B cell (primary cell): ENCODE measurements around the gene PTGES3L. TPM values are rescaled to one million over a fixed set of nuclear protein-coding genes. Genes with fewer than 3 reads are reported as not detected.

Experiments used
- ATAC-seq: fragments of 200-7000 bp; cut with Tn5 transposase; one replicate; pipeline ENCODE4 v1.10.0; 2021; ENCODE audit warnings: low read depth, mild to moderate bottlenecking, moderate number of reproducible peaks, moderate library complexity
- CTCF ChIA-PET: fragments of 350-600 bp; sonication (Branson Sonifier 250); formaldehyde crosslinking; loops from one replicate; lab custom pipeline; 2021; ENCODE audit warnings: antibody characterized with exemption, inconsistent platforms; lab: Charles Lee
- POLR2A ChIA-PET: fragments of 350-600 bp; sonication (Branson Sonifier 250); formaldehyde crosslinking; loops from one replicate; lab custom pipeline; 2021; ENCODE audit warnings: antibody characterized with exemption; lab: Charles Lee
- DNase-seq: peaks from one replicate; pipeline ENCODE4 v3.0.0; 2013
- H2AFZ ChIP-seq: 2 replicates; pipeline ENCODE4 v1.6.1; 2012; ENCODE audit warnings: mild to moderate bottlenecking, low read depth, low read length; ENCODE audit not compliant: insufficient read depth, poor library complexity, severe bottlenecking
- H3K27ac ChIP-seq, 2 donors: 1 replicate in 1 of 2; 2 replicates in 1 of 2; pipeline ENCODE4 v1.5.1; 2012 to 2013; ENCODE audit warnings: low read length in 2 of 2, mild to moderate bottlenecking in 2 of 2, moderate library complexity in 1 of 2
- H3K27me3 ChIP-seq, 4 experiments: fragments of 200-600 bp in 1 of 4; sonication (generic) in 1 of 4; replicated peaks in 1 of 4; 1 replicate in 2 of 4; 2 replicates in 2 of 4; pipeline versions ENCODE4 v1.6.1 to v1.7.0; 2013 to 2016; ENCODE audit warnings: low read length in 3 of 4, mild to moderate bottlenecking in 2 of 4, mixed read lengths in 1 of 4, moderate library complexity in 1 of 4; ENCODE audit not compliant: insufficient read depth in 4 of 4, control insufficient read depth in 3 of 4; ENCODE audit errors: control extremely low read depth in 1 of 4
- H3K36me3 ChIP-seq, 2 experiments: replicated peaks in 1 of 2; 1 replicate in 1 of 2; 2 replicates in 1 of 2; pipeline versions ENCODE4 v1.6.1 to v1.7.1; 2013; ENCODE audit warnings: low read length in 1 of 2; ENCODE audit not compliant: insufficient read depth in 2 of 2, control insufficient read depth in 1 of 2; ENCODE audit errors: control extremely low read depth in 1 of 2, extremely low read depth in 1 of 2
- H3K4me1 ChIP-seq, 2 donors: fragments of 200-600 bp in 1 of 2; sonication (generic) in 1 of 2; 1 replicate in 1 of 2; 2 replicates in 1 of 2; pipeline versions ENCODE4 v1.5.1 to v1.6.1; 2013 to 2017; ENCODE audit warnings: low read length in 2 of 2; ENCODE audit not compliant: control insufficient read depth in 2 of 2, insufficient read depth in 2 of 2
- H3K4me2 ChIP-seq: replicated peaks from 2 replicates; pipeline ENCODE3; 2012; ENCODE audit warnings: mild to moderate bottlenecking, low read depth, low read length; ENCODE audit not compliant: poor library complexity, severe bottlenecking
- H3K4me3 ChIP-seq, 5 experiments: fragments of 200-600 bp in 1 of 5; sonication (generic) in 1 of 5; 1 replicate in 3 of 5; 2 replicates in 2 of 5; pipeline versions ENCODE4 v1.5.1 to v1.7.0; 2011 to 2016; ENCODE audit warnings: low read length in 4 of 5, mild to moderate bottlenecking in 4 of 5, low read depth in 2 of 5, control low read depth in 1 of 5, moderate library complexity in 1 of 5; ENCODE audit not compliant: insufficient read depth in 1 of 5; ENCODE audit errors: control extremely low read depth in 1 of 5, extremely low read depth in 1 of 5
- H3K79me2 ChIP-seq: fragments of 200-600 bp; sonication (generic); one replicate; pipeline ENCODE4 v1.6.0; 2016; ENCODE audit warnings: low read length; ENCODE audit not compliant: control insufficient read depth, insufficient read depth
- H3K9ac ChIP-seq: fragments of 200-600 bp; sonication (generic); 2 replicates; pipeline ENCODE4 v1.6.1; 2017; ENCODE audit warnings: mild to moderate bottlenecking, low read length, moderate library complexity
- H3K9me3 ChIP-seq, 3 donors: one replicate each; pipeline versions ENCODE4 v1.6.1 to v1.7.1; 2013; ENCODE audit warnings: low read length in 2 of 3; ENCODE audit not compliant: control insufficient read depth in 2 of 3, insufficient read depth in 1 of 3; ENCODE audit errors: control extremely low read depth in 1 of 3
- H4K20me1 ChIP-seq: 2 replicates; pipeline ENCODE4 v1.6.0; 2012; ENCODE audit warnings: mild to moderate bottlenecking, low read length; ENCODE audit not compliant: insufficient read depth, control insufficient read depth, poor library complexity, severe bottlenecking
- H3K27ac Mint-ChIP-seq: one replicate; pipeline ENCODE4 v1.8.0; 2021; ENCODE audit warnings: mixed read lengths
- H3K27me3 Mint-ChIP-seq: one replicate; pipeline ENCODE4 v1.8.0; 2021; ENCODE audit warnings: mixed read lengths
- H3K4me1 Mint-ChIP-seq: one replicate; pipeline ENCODE4 v1.8.0; 2021; ENCODE audit warnings: mixed read lengths
- H3K4me3 Mint-ChIP-seq: one replicate; pipeline ENCODE4 v1.8.0; 2021; ENCODE audit warnings: mixed read lengths
- H3K9me3 Mint-ChIP-seq: one replicate; pipeline ENCODE4 v1.8.0; 2022; ENCODE audit warnings: mixed read lengths; ENCODE audit not compliant: insufficient read depth
- CTCF ChIP-seq: fragments of 200-600 bp; IDR thresholded peaks from one replicate; pipeline ENCODE4 v1.8.0; 2022; ENCODE audit warnings: antibody characterized with exemption, mild to moderate bottlenecking
- EZH2 ChIP-seq: IDR thresholded peaks from 2 replicates; pipeline ENCODE4 v1.6.1; 2012; ENCODE audit warnings: borderline replicate concordance, low read depth, mild to moderate bottlenecking, moderate library complexity, low read length; ENCODE audit not compliant: insufficient read depth, poor library complexity, severe bottlenecking
- WGBS: methylation state at CpG from one replicate; pipeline ENCODE4 v1.1.5; 2013; ENCODE audit warnings: missing lambda C conversion rate; ENCODE audit not compliant: insufficient coverage; 5-methylcytosine and 5-hydroxymethylcytosine counted together
- intact Hi-C: fragments of 100-400 bp; cut with micrococcal nuclease; formaldehyde crosslinking; loops from one replicate; pipeline ENCODE4 v1.10.0; 2022
- polyA plus RNA-seq: library from polyadenylated mRNA; depleted of rRNA; stranded (reverse); fragments of >200 nt; gene quantifications from 2 replicates; pipeline ENCODE4 v1.2.3, GENCODE V29; 2012
- total RNA-seq, 2 donors: library from RNA; stranded (reverse); fragments of 120-200 nt in 1 of 2; gene quantifications; 1 replicate in 1 of 2; 2 replicates in 1 of 2; pipeline versions ENCODE4 v1.2.3 to v1.2.4, GENCODE V29; 2013 to 2022

The PTGES3L gene
- total and polyA plus RNA-seq, 2 donors (not counting 1 experiment from before 2014, with no cell fraction given) = 0.94 to 1.0 TPM

- Histone ChIP-seq H3K4me1 (peaks cover 8 to 14% of the 10 kb centered on the region in 2 donors), H4K20me1 (no peaks in the 10 kb centered on the region), H3K4me3 (no peak overlapping the region), H3K27ac (no peak overlapping the region), H3K4me2 (no peak overlapping the region), H3K9ac (no peak overlapping the region), H3K9me3 (no peaks in the 10 kb centered on the region), H2AFZ (no peak overlapping the region), H3K79me2 (peaks cover 3% of the 10 kb centered on the region), H3K36me3 (no peaks in the 10 kb centered on the region), H3K27me3 (no peaks in the 10 kb centered on the region)
- ChIA-PET CTCF (interaction anchor here (0.9 kb wide), 1 partner anchor 31 kb away, joined by 4 read pairs; the partner anchor contains the start of gene RPL27), POLR2A (no interaction called here)
- TF ChIP-seq CTCF (no peak), EZH2 (no peak)
- no peak overlapping the region for H3K27ac Mint-ChIP-seq
- no peak overlapping the region for H3K4me3 Mint-ChIP-seq
- DNase-seq = no peak
- no peaks in the 10 kb centered on the region for H3K9me3 Mint-ChIP-seq
- intact Hi-C loops = no loop called here
- H3K4me1 Mint-ChIP-seq = peaks cover 14% of the 10 kb centered on the region
- no CpG with 5 or more reads among the region's 1 CpG for WGBS
- ATAC-seq = no peak
- no peaks in the 10 kb centered on the region for H3K27me3 Mint-ChIP-seq
Observed at GRCh38 chr17:42967925-42968324, 12.0 kb downstream of the PTGES3L start.

- H3K36me3 ChIP-seq = peaks cover 0 to 20% of the 10 kb centered on the region in 2 experiments
- no peaks in the 10 kb centered on the region for H3K27me3 Mint-ChIP-seq
- peak within 1 kb of the TSS; percentile 89 for H3K4me3 Mint-ChIP-seq
- intact Hi-C loops = loop anchor here (1.0 kb wide), 2 partner anchors 16 to 34 kb away; partner anchors contain the start of genes PTGES3L, RPL27 and RUNDC1
- no peaks in the 10 kb centered on the region for H3K9me3 Mint-ChIP-seq
- WGBS = 0% methylated on average over 31 of the region's 43 CpGs
- TF ChIP-seq CTCF = no peak
- no peak for TF ChIP-seq EZH2
- peak within 1 kb of the TSS; percentile 56 to 97 (median 83) for H3K4me3 ChIP-seq
- peak within 1 kb of the TSS; percentile 63 to 88 for H3K27ac ChIP-seq
- ChIA-PET POLR2A (interaction anchor here (0.6 to 0.9 kb wide), 4 partner anchors 13 to 131 kb away, joined by 3 to 15 read pairs (median 4); partner anchors contain the start of gene RPL27), CTCF (interaction anchor here (0.7 to 3.5 kb wide), 3 partner anchors 20 to 187 kb away, joined by 3 to 16 read pairs (median 3); partner anchors contain the start of gene RPL27)
- peak within 1 kb of the TSS; percentile 86 for H2AFZ ChIP-seq
- H3K79me2 ChIP-seq = peaks cover 3% of the 10 kb centered on the region
- peaks cover 8 to 14% of the 10 kb centered on the region in 2 donors for H3K4me1 ChIP-seq
- no peaks in the 10 kb centered on the region for H3K27me3 ChIP-seq
- peak within 1 kb of the TSS; percentile 90 for H3K27ac Mint-ChIP-seq
- peak within 1 kb of the TSS; percentile 77 for H3K9ac ChIP-seq
- DNase-seq (peak; percentile 95), ATAC-seq (peak; percentile 97)
- H4K20me1 ChIP-seq = no peaks in the 10 kb centered on the region
- peaks cover 17% of the 10 kb centered on the region for H3K4me1 Mint-ChIP-seq
- no peaks in the 10 kb centered on the region for H3K9me3 ChIP-seq
- peak within 1 kb of the TSS; percentile 84 for H3K4me2 ChIP-seq
Observed at GRCh38 chr17:42964161-42964932, 15.5 kb downstream of the PTGES3L start, which contains the start of gene AARSD1. Gene AARSD1 (minus strand): TSS chr17:42964454. CDS start chr17:42964440, 14 bp downstream.
